Measurements from ENCODE around the gene SLC7A14. TPM values are rescaled to one million over a fixed set of nuclear protein-coding genes. Genes with fewer than 3 reads are reported as not detected.

SLC7A14 gene
- 0.10 TPM for total RNA-seq

GRCh38 chr3:170585937-170586310, at the start of gene SLC7A14:
Gene SLC7A14 (minus strand): TSS chr3:170586075. CDS start chr3:170526936, 59,139 bp downstream.
- no peak for ATAC-seq
- no peak for DNase-seq (ENCODE audit: low spot score)

DNA sequence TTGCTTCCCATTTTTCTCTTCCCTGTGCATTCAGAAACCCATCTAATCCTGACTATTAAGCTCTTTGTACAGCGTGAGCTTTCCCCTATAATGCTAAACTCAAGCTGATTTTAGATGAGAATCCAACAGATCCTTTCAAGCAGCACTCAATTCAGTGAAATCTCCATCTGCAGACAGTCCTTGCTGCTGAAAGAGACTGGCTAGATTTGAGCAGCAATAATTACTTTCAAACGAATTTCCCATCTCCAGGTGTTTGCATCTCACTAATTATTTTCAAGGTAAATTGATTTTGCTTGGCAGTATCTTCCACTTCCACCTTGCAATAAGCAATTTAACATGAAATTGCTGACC, 49.5 kb upstream of the SLC7A14 start:
- DNase-seq (ENCODE audit: low spot score) (no peak), ATAC-seq (no peak)

DNA sequence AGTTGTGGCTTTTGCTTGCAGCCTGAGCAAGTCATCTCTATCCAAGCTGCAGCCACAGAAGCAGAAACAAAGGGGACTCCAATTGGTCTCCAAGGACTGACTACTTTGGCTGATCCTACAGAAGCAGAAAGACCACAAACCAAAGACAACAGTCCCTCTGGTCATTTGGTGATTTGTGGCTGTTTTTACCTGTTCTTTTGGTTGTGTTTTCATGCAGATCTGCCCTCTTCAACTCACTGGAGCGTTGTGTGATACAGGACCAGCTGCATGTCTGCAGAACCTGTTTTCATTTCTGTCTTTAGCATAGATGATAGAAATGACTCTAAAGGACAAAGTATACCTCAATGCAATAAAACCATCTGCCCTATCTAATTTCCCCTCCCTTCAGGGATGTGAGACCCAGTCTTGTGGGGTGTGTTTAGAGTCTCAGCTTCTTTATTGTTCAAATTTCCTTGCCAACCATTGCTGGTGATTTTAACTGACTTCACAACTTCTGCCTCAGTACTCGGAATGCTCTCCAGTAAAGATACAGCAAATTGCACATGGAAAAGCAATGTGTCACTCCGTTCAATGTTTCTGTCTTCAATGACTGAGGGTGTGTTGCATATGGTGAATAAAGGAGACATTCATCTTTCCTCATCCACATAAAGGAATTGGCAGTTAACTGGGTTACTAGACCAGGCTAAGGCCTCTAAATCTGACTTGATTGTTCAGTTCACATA, 48.9 kb upstream of the SLC7A14 start:
- DNase-seq (ENCODE audit: low spot score) (no peak), ATAC-seq (no peak)

DNA sequence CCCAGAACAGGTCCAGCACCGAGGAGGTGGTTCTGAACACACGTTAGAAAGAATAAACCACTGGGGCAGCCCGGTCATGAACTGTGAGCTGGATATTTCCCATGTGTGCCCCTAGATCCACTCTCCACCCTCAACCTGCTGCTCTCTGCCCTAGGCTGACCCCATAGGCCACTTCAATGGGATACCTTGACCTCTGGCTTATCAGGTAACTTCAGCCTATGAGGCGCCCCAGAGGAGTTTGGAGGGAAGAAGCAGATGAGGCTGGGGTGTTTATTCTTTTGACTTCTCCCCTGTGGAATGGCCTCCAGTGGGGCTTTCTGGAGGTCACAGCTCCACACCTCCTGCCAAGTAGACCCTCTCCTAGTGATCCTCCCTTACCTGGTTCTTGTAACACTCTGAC, 47.7 kb upstream of the SLC7A14 start:
- ATAC-seq (no peak), DNase-seq (ENCODE audit: low spot score) (no peak)

DNA sequence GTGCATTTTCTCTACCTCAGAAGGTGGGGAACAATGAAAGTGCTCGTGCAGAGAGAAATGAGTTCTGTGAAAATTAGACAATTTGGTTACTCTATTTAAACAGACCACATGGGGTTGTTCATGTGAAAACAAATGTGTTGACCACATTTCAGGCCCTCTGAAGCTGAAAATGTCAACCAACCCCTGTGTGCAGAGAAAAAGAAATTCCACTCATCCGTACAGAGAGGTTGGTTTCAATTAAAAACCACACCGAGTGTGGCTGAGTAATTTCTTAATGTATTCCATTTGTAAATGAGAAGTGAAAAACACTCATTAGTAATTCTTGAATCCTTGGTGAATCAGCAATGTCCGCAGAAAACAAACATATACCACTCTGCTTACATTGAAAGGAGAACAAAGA, 46.9 kb upstream of the SLC7A14 start:
- DNase-seq (ENCODE audit: low spot score) (no peak), ATAC-seq (no peak)

- ATAC-seq (peak; percentile 80), DNase-seq (ENCODE audit: low spot score) (no peak)
Measured at GRCh38 chr3:170631755-170632488, 46.0 kb upstream of the SLC7A14 start.

DNA sequence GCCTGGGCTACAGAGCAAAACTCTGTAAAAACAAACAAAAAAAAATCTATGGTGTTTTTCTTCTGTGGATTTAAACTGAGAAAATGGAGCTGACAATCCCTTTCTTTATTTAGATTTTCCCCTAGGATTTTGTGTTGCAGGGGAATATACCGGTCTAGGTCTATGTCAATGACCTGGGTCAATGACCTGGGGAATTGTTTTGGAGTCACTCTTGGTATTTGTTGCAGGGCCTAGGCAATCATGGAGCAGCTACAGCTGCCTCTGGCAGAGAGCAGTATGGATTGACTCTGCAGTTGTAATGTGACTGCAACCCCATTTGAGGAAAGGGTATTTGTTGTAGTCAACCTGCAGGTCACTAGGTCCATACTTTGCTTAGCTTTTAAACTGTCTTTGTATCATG, 37.6 kb upstream of the SLC7A14 start:
- ATAC-seq, result peak; percentile 95
- DNase-seq (ENCODE audit: low spot score), result no peak

DNA sequence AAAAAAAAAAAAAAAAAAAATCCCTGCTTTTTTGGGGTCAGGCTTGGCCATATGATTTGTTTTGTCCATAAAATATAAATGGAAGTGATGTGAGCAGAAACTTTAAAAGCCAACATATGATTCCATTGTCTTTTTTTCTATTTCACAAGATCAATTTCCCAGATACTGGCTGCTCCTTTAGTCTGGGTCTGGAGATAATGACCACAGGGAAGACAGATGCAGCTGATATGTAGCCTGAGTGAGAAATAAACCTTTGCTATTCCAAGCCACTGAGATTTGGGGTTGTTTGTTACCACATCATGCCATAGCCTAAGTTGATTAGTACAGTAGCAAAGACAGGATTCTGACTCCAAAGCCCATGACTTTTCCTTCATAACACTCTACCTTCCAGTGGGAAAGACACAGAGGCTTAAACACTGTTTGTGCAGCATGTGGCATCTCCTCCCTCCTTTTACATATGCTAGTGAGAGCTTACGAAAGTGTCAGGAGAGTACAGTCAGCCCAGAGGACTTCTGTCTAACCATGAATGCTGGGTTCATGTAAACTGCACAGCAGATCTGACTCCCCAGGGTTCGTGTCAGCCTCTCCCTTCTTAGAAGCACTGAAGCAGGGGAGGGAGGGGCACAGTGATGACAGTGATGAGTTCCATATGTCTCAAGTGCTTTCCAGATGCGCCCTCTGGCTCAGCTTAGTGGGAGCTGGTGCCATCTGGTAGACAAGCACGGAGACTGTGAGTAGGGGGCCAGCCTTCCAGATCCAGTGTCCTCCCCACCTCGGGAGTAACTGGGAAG, 36.7 kb upstream of the SLC7A14 start:
- ATAC-seq (no peak), DNase-seq (ENCODE audit: low spot score) (no peak)

GRCh38 chr3:170621256-170621655, 35.4 kb upstream of the SLC7A14 start:
- ATAC-seq, result no peak

GRCh38 chr3:170614214-170614966, 28.5 kb upstream of the SLC7A14 start:
- peak; percentile 89 for ATAC-seq
- no peak for DNase-seq (ENCODE audit: low spot score)

More at GRCh38 chr3:170621256-170621655, 35.4 kb upstream of the SLC7A14 start:
- no peak for DNase-seq (ENCODE audit: low spot score)

DNA sequence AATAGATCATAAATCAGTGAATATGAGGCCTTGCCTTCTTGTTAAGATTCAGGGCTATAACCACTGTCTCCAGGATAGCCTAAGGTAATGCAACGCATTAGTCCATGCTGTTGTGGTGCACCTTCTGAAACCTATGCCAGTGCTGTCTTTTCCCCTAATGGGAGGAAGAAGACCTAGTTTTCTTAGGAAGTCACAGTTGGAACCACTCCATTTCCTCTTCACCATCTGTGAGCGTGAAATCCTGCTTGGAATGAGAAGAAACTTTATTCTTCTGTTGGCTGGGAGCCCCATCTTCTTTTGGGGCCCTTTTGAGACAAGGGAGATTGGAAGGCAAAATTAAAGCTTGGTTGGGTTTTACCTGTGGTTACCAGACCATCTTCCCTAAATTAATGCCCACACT, 25.9 kb upstream of the SLC7A14 start:
- no peak for ATAC-seq

DNA sequence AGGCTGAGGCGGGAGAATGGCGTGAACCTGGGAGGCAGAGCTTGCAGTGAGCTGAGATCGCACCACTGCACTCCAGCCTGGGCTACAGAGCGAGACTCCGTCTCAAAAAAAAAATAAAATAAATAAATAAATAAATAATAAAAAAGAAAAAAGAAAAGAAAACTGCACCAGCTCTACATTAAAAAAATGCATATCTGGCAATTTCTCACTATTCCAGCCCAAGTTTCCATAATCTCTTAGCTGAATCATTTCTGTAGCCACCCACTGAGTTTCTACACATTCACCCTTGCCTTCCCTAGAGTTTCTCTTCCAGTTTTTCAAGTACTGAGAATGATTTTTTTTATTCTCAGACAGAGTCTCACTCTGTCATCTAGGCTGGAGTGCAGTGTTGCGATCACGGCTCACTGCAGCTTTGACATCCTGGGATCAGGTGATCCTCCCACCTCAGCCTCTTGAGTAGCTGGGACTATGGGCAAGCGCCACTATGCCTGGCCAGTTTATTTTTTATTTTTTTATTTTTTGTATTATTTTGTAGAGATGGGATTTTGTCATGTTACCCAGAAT, 24.5 kb upstream of the SLC7A14 start:
- ATAC-seq (no peak), DNase-seq (ENCODE audit: low spot score) (no peak)

More for the DNA sequence above, 25.9 kb upstream of the SLC7A14 start:
- DNase-seq (ENCODE audit: low spot score), result no peak

DNA sequence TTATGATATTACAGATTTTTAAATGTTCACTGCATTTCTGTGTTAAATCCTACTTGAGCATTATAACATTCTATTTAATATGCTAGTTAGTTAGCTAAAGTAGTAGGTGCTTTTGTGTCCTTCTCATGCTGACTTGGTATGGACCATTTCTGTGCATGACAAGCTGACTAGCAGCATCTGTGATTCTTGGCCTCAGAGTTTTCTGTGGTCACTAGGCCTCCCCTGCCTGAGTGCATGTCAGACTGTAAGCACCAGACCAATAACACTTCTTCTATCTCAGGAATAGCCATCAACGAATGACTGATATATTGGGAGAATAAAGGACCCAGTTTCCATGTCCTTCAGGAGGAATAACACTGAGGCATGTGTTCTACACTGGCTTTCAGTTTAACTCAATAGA, 22.6 kb upstream of the SLC7A14 start:
- no peak for DNase-seq (ENCODE audit: low spot score)
- no peak for ATAC-seq

- no peak for DNase-seq (ENCODE audit: low spot score)
- no peak for ATAC-seq
Measured at GRCh38 chr3:170606675-170607074, 20.8 kb upstream of the SLC7A14 start.

DNA sequence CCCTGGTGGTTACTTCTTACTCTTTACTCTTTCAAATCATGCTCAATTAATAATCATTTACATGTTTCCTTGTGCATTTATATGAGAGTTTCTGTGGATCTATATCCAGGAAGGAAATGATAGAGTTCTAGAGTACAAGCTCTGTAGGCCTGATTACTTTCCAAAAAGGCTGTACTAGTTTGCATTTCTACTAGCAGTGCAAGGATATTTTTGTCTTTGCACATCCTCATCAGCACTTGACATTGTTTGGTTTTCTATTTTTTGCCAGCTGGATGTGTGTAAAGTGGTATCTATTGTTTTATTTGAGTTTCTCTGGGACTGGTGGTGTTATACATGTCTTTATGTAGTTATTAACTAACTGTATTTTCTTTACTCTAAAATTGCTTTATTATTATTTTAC, 19.6 kb upstream of the SLC7A14 start:
- ATAC-seq, result no peak
- no peak for DNase-seq (ENCODE audit: low spot score)

- no peak for DNase-seq (ENCODE audit: low spot score)
- no peak for ATAC-seq
Measured at GRCh38 chr3:170603770-170604510, 18.1 kb upstream of the SLC7A14 start.

DNA sequence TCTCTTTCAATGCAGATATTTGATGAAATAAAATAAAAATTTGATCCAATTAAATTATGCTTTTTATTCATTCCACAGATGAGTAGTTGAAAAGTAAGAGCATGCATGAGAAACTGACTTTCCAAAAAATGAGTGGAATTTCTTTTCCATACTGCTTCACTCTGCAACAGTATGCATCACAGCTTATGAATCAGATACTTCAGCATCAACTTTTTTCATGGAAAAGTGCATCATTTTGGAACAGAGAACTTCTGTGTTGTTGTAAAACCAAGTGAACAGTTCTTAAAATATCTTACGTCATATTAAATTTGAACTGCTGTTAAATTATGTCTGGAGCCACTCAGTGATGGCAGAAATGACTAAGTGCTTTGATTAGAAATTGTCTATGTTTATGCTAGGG, 16.7 kb upstream of the SLC7A14 start:
- no peak for ATAC-seq

DNA sequence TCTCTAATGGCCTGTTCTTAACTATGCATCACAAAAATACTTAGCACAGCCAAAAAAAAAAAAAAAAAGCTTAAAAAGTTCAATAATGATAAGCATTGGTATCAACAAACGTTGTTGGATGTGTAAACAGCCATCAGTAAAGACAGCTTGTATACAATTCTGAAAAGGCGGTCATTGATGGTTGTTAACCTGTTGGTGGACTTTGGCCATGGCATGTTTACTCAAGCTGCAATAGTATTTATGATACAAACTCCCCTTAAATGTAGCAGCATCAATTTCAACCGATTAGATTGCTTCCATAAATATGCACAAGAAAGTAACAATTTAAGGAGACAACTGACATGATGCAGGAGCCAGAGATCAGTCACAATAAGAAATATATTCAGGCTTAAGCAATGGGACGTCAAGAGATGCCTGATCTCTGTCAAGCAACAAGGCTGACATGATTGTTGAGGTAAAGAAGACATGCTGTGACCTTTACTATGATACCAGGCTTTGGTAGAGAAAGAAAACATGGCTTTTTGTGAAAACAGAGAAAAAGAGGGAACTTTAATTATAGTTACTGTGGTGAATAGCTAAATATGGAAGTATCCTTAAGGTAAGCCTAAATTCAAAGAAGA, 14.2 kb upstream of the SLC7A14 start:
- ATAC-seq, result no peak
- no peak for DNase-seq (ENCODE audit: low spot score)

More for the DNA sequence above, 16.7 kb upstream of the SLC7A14 start:
- no peak for DNase-seq (ENCODE audit: low spot score)

- ATAC-seq, result no peak
Measured at GRCh38 chr3:170599091-170599490, 13.2 kb upstream of the SLC7A14 start.

More at GRCh38 chr3:170599091-170599490, 13.2 kb upstream of the SLC7A14 start:
- no peak for DNase-seq (ENCODE audit: low spot score)

Measured in left lobe of liver (tissue), 2 donors.